ENCODE data around the gene SPINT1. TPM values are rescaled to one million over a fixed set of nuclear protein-coding genes. Genes with fewer than 3 reads are reported as not detected.

SPINT1 gene
- total and polyA plus RNA-seq, 2 of the 13 experiments (the other 11 are each of a cell fraction or from before 2014, with no cell fraction given) = 0.49 to 2.5 TPM

DNA sequence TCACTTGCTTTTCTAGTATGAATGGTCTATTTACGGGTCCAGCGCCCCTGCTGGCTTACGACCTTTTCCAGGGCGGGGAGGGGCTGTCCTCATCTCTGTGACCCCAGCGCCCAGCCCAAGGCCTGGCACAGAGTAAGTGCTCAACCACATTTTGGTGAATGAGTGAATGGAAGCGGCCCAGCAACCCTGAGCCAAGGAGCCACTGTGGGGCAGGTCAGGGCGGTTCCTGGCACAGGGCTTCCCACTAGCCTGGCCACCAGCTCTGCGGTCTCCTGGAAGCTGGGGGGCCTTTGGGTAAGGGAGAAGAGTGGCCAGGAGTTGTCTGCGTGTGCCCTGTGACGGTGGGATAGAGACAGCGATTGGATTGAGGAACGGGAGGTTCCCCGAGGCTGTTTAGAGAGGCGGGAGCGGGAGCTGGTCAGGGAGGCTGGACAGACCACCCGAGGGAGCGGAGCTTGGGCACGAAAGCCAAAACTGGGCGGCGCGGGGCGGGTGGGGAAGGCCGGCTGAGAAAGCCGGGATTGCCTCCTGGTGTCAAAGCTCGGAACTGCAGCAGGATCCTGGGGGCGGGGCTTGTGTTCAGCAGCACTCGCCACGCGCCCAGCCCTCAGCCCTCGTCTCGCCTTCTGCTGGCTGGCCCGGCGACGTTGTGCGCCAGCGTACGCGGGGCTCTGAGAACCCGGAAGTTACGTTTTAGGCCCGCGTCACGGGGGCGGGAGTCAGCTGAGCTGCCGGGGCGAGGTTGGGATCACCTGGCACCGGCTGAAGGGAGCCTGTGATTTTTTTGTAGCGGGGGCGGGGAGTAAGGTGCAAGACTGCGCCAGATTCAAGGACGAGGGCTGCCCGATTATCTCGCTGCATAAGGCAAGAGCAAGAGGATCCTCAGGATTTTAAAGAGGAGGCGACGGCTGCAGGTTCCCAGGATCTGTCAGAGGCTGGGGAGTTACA, 50.2 kb downstream of the SPINT1 start, which contains the start of gene VPS18 (continued):
- TF ChIP-seq, protein P1, sequence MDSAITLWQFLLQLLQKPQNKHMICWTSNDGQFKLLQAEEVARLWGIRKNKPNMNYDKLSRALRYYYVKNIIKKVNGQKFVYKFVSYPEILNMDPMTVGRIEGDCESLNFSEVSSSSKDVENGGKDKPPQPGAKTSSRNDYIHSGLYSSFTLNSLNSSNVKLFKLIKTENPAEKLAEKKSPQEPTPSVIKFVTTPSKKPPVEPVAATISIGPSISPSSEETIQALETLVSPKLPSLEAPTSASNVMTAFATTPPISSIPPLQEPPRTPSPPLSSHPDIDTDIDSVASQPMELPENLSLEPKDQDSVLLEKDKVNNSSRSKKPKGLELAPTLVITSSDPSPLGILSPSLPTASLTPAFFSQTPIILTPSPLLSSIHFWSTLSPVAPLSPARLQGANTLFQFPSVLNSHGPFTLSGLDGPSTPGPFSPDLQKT (CRISPR knock-in tag; IDR thresholded peaks at IDR 0.05; ENCODE audit: borderline replicate concordance) = no peak
- TF ChIP-seq ZNF678 (CRISPR knock-in tag; IDR thresholded peaks at IDR 0.05) = no peak
- TF ChIP-seq ZNF598 (CRISPR knock-in tag; IDR thresholded peaks at IDR 0.05; ENCODE audit: borderline replicate concordance) = peak; percentile 33; the same call in 1 of the 2 replicates
- TF ChIP-seq RBAK (CRISPR knock-in tag; IDR thresholded peaks at IDR 0.05) = no peak
- TF ChIP-seq, protein P2, sequence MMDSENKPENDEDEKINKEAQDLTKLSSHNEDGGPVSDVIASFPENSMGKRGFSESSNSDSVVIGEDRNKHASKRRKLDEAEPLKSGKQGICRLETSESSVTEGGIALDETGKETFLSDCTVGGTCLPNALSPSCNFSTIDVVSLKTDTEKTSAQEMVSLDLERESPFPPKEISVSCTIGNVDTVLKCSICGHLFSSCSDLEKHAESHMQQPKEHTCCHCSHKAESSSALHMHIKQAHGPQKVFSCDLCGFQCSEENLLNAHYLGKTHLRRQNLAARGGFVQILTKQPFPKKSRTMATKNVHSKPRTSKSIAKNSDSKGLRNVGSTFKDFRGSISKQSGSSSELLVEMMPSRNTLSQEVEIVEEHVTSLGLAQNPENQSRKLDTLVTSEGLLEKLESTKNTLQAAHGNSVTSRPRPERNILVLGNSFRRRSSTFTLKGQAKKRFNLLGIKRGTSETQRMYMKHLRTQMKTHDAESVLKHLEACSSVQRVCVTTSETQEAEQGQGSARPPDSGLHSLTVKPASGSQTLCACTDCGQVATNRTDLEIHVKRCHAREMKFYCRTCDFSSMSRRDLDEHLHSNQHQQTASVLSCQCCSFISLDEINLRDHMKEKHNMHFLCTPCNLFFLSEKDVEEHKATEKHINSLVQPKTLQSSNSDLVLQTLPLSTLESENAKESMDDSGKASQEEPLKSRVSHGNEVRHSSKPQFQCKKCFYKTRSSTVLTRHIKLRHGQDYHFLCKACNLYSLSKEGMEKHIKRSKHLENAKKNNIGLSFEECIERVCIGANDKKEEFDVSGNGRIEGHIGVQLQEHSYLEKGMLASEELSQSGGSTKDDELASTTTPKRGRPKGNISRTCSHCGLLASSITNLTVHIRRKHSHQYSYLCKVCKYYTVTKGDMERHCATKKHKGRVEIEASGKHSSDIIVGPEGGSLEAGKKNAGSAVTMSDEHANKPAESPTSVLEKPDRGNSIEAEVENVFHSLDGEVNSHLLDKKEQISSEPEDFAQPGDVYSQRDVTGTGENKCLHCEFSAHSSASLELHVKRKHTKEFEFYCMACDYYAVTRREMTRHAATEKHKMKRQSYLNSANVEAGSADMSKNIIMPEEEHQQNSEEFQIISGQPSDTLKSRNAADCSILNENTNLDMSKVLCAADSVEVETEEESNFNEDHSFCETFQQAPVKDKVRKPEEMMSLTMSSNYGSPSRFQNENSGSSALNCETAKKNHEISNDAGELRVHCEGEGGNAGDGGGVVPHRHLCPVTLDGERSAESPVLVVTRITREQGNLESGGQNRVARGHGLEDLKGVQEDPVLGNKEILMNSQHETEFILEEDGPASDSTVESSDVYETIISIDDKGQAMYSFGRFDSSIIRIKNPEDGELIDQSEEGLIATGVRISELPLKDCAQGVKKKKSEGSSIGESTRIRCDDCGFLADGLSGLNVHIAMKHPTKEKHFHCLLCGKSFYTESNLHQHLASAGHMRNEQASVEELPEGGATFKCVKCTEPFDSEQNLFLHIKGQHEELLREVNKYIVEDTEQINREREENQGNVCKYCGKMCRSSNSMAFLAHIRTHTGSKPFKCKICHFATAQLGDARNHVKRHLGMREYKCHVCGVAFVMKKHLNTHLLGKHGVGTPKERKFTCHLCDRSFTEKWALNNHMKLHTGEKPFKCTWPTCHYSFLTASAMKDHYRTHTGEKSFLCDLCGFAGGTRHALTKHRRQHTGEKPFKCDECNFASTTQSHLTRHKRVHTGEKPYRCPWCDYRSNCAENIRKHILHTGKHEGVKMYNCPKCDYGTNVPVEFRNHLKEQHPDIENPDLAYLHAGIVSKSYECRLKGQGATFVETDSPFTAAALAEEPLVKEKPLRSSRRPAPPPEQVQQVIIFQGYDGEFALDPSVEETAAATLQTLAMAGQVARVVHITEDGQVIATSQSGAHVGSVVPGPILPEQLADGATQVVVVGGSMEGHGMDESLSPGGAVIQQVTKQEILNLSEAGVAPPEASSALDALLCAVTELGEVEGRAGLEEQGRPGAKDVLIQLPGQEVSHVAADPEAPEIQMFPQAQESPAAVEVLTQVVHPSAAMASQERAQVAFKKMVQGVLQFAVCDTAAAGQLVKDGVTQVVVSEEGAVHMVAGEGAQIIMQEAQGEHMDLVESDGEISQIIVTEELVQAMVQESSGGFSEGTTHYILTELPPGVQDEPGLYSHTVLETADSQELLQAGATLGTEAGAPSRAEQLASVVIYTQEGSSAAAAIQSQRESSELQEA (CRISPR knock-in tag; IDR thresholded peaks at IDR 0.05; ENCODE audit: not compliant biosample characterization) = no peak
- TF ChIP-seq, protein P3, sequence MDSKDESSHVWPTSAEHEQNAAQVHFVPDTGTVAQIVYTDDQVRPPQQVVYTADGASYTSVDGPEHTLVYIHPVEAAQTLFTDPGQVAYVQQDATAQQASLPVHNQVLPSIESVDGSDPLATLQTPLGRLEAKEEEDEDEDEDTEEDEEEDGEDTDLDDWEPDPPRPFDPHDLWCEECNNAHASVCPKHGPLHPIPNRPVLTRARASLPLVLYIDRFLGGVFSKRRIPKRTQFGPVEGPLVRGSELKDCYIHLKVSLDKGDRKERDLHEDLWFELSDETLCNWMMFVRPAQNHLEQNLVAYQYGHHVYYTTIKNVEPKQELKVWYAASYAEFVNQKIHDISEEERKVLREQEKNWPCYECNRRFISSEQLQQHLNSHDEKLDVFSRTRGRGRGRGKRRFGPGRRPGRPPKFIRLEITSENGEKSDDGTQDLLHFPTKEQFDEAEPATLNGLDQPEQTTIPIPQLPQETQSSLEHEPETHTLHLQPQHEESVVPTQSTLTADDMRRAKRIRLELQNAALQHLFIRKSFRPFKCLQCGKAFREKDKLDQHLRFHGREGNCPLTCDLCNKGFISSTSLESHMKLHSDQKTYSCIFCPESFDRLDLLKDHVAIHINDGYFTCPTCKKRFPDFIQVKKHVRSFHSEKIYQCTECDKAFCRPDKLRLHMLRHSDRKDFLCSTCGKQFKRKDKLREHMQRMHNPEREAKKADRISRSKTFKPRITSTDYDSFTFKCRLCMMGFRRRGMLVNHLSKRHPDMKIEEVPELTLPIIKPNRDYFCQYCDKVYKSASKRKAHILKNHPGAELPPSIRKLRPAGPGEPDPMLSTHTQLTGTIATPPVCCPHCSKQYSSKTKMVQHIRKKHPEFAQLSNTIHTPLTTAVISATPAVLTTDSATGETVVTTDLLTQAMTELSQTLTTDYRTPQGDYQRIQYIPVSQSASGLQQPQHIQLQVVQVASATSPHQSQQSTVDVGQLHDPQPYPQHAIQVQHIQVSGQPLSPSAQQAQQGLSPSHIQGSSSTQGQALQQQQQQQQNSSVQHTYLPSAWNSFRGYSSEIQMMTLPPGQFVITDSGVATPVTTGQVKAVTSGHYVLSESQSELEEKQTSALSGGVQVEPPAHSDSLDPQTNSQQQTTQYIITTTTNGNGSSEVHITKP (CRISPR knock-in tag; IDR thresholded peaks at IDR 0.05; ENCODE audit: low read depth) = peak; percentile 40; the same call in 1 of the 2 replicates
- TF ChIP-seq POGZ (CRISPR knock-in tag; IDR thresholded peaks at IDR 0.05) = no peak; the same call in none of the 2 replicates
- no peak for TF ChIP-seq JUN (CRISPR knock-in tag; IDR thresholded peaks at IDR 0.05)
- no peak for TF ChIP-seq NR2F6 (IDR thresholded peaks at IDR 0.05)
- TF ChIP-seq NR2F6 (CRISPR knock-in tag; IDR thresholded peaks at IDR 0.05) = peak; percentile 37; the same call in 1 of the 2 replicates
- peak; percentile 74; the same call in 1 of the 2 replicates for TF ChIP-seq ZNF761 (CRISPR knock-in tag; conservative IDR thresholded peaks at IDR 0.05)
- no peak for TF ChIP-seq MED8 (CRISPR knock-in tag; IDR thresholded peaks at IDR 0.05; ENCODE audit: insufficient replicate concordance)
